ENCODE measurements around the gene CORO7.

Gene CORO7

DNA sequence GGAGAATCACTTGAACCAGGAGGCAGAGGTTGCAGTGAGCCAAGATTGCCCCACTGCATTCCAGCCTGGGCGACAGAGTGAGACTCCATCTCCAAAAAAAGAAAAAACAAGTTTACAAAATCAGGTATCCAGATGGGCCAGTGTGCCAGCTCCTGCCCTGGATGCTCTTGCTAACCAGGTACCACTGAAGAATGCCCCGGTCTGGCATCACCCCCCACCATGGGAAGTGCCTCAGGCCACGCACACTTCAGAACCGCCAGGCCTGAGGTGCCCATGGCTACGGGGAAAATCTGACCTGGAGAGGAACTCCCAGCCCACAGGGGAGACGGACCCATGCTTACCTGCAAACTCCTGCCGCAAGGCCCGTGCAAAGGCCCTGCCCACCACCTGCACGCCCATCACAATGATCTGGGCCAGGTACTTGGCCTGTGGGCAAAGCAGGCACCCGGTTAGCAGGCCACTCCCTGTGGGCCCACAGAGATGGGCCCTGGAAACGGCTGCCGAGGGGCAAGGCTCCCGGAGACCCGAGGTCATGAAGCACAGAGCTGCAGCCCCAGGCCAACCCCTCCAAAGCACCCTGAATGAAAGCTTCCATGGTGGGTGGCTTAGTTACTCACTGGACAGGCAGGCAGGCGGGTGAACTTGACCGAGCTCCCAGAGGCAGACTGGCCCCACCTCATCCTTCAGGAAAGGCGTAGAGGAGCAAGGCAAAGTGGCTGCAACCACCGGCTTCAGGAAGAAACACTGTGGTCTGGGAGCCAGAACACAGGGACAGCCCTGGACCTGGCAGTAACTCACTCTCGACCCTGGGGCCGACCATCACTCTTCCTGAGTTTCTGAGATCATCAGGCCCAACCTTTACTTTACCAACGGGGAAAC lies 73.3 kb downstream of the CORO7 start:
- POLR2A ChIA-PET = no interaction called here
- H3K4me3 ChIP-seq (ENCODE audit: low read depth, low read length) = no peak overlapping the region
- TF ChIP-seq CTCF (IDR thresholded peaks at IDR 0.05; ENCODE audit: insufficient read depth, low read length, missing control alignments) = no peak
- DNase-seq (ENCODE audit: low read depth, low spot score) = no peak
- CTCF ChIA-PET = interaction anchor here (1.6 to 9.9 kb wide), 4 partner anchors 8 to 59 kb away, joined by 7 to 94 read pairs (median 52); partner anchors contain the start of gene PAM16

DNA sequence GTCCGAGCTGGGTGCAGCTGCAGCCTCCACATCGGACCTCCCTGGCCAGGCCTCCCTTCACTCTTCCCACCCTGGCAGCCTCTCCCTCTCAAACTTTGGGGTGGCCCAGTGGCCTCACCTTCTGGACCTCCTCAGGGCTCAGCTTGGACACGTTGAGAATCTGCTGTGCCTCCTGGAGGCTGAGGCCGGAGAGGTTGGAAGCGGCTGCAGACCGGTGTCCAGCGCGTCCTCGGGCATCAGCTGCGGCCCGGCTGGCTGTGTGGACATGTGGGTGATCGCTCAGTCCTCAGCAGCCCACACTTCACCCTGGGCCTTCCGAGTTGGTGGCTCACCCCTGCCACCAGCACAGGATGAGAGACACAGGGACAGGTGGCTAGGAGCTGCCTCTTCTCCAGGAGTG lies 75.1 kb downstream of the CORO7 start:
- ChIA-PET CTCF (interaction anchor here (0.9 to 9.9 kb wide), 5 partner anchors 10 to 141 kb away, joined by 3 to 94 read pairs (median 15); partner anchors contain the start of gene PAM16), POLR2A (interaction anchor here (1.2 to 1.4 kb wide), 2 partner anchors 10 to 69 kb away, joined by 3 read pairs; partner anchors contain the start of gene TFAP4)
- H3K4me3 ChIP-seq (ENCODE audit: low read depth, low read length) = no peak overlapping the region
- DNase-seq (ENCODE audit: low read depth, low spot score) = no peak
- no peak for TF ChIP-seq CTCF (IDR thresholded peaks at IDR 0.05; ENCODE audit: insufficient read depth, low read length, missing control alignments)

- H3K4me3 ChIP-seq (ENCODE audit: low read depth, low read length) = no peak overlapping the region
- no peak for DNase-seq (ENCODE audit: low read depth, low spot score)
- POLR2A ChIA-PET = interaction anchor here (1.4 kb wide), 1 partner anchor 11 kb away, joined by 3 read pairs; no protein-coding TSS in a partner anchor
- CTCF ChIA-PET = interaction anchor here (0.7 to 9.9 kb wide), 8 partner anchors 10 to 62 kb away, joined by 3 to 94 read pairs (median 5); partner anchors contain the start of gene PAM16
- no peak for TF ChIP-seq CTCF (IDR thresholded peaks at IDR 0.05; ENCODE audit: insufficient read depth, low read length, missing control alignments)
Measured at GRCh38 chr16:4340443-4340842, 76.0 kb downstream of the CORO7 start.

- no peak for TF ChIP-seq CTCF (IDR thresholded peaks at IDR 0.05; ENCODE audit: insufficient read depth, low read length, missing control alignments)
- no peak overlapping the region for H3K4me3 ChIP-seq (ENCODE audit: low read depth, low read length)
- DNase-seq (ENCODE audit: low read depth, low spot score) = no peak
- ChIA-PET POLR2A (interaction anchor here (1.4 kb wide), 1 partner anchor 12 kb away, joined by 3 read pairs; no protein-coding TSS in a partner anchor), CTCF (interaction anchor here (0.7 to 9.9 kb wide), 7 partner anchors 10 to 62 kb away, joined by 3 to 94 read pairs (median 4); no protein-coding TSS in a partner anchor)
Measured at GRCh38 chr16:4339909-4340308, 76.5 kb downstream of the CORO7 start.

DNA sequence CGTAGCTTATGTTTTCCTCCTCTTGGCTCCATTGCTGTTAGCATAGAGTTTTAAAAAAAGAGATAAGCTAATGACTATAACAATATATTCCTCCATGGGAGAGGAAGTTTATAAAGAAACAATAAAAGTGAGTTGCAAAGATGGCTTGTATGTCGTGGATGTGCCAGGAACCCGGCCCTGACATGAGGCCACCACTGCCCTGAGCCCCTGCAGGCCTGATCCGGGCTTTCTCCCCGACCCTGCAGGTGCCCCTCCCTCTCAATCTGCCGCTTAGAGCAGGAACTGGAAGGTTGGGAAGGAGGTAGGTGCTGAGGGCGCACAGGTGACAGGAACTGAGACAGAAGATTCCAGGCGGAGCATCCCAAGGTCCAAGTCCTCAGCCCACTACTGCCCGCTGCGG lies 76.9 kb downstream of the CORO7 start:
- TF ChIP-seq CTCF (IDR thresholded peaks at IDR 0.05; ENCODE audit: insufficient read depth, low read length, missing control alignments) = no peak
- ChIA-PET CTCF (interaction anchor here (0.7 to 9.9 kb wide), 7 partner anchors 9 to 63 kb away, joined by 3 to 94 read pairs (median 4); no protein-coding TSS in a partner anchor), POLR2A (no interaction called here)
- DNase-seq (ENCODE audit: low read depth, low spot score) = no peak
- no peak overlapping the region for H3K4me3 ChIP-seq (ENCODE audit: low read depth, low read length)

- no peak for DNase-seq (ENCODE audit: low read depth, low spot score)
- ChIA-PET CTCF (interaction anchor here (1.3 to 9.9 kb wide), 5 partner anchors 9 to 63 kb away, joined by 4 to 94 read pairs (median 5); no protein-coding TSS in a partner anchor), POLR2A (no interaction called here)
- no peak overlapping the region for H3K4me3 ChIP-seq (ENCODE audit: low read depth, low read length)
- no peak for TF ChIP-seq CTCF (IDR thresholded peaks at IDR 0.05; ENCODE audit: insufficient read depth, low read length, missing control alignments)
Measured at GRCh38 chr16:4338712-4339299, 77.6 kb downstream of the CORO7 start.

Measured in AG04449 (cell line).